NB4 (cell line): ENCODE measurements around the gene JAKMIP1.

Source experiments
- DNase-seq: peaks from one replicate; pipeline ENCODE4 v3.0.0; 2010; ENCODE audit warnings: low read depth
- H3K4me3 ChIP-seq: one replicate; pipeline ENCODE4 v1.5.1; 2011; ENCODE audit warnings: mild to moderate bottlenecking, low read depth, low read length, moderate library complexity
- CTCF ChIP-seq: IDR thresholded peaks from one replicate; pipeline ENCODE4 v1.5.1; 2012; ENCODE audit warnings: low read depth, low read length
- MAX ChIP-seq: IDR thresholded peaks from 2 replicates; pipeline ENCODE4 v1.6.1; 2011; ENCODE audit warnings: low read depth, low read length
- MYC ChIP-seq: IDR thresholded peaks from 2 replicates; pipeline ENCODE4 v1.6.1; 2011; ENCODE audit warnings: low read depth, low read length
- POLR2A ChIP-seq: IDR thresholded peaks from 2 replicates; pipeline ENCODE4 v1.6.1; 2011; ENCODE audit warnings: mild to moderate bottlenecking; ENCODE audit not compliant: insufficient read length; ENCODE audit errors: extremely low read depth

JAKMIP1 gene

GRCh38 chr4:6160536-6160935 lies 39.8 kb downstream of the JAKMIP1 start:
- DNase-seq, result no peak
- TF ChIP-seq MAX (no peak), CTCF (no peak), POLR2A (no peak), MYC (no peak)
- H3K4me3 ChIP-seq, result no peak overlapping the region

- no peak for DNase-seq
- TF ChIP-seq MYC (no peak), MAX (no peak)
- H3K4me3 ChIP-seq, result no peak overlapping the region
Observed at GRCh38 chr4:6157926-6158325, 42.4 kb downstream of the JAKMIP1 start.

GRCh38 chr4:6155996-6156750 lies 44.2 kb downstream of the JAKMIP1 start:
- TF ChIP-seq MYC (no peak), MAX (no peak), POLR2A (no peak), CTCF (no peak)
- H3K4me3 ChIP-seq, result no peak overlapping the region
- DNase-seq, result no peak

- no peak for DNase-seq
- no peak for TF ChIP-seq MAX
- no peak for TF ChIP-seq MYC
- no peak for TF ChIP-seq POLR2A
- no peak for TF ChIP-seq CTCF
- H3K4me3 ChIP-seq, result no peak overlapping the region
Observed at GRCh38 chr4:6154875-6155274, 45.5 kb downstream of the JAKMIP1 start.

- DNase-seq, result no peak
- TF ChIP-seq CTCF (no peak), MYC (no peak), MAX (no peak), POLR2A (no peak)
- H3K4me3 ChIP-seq, result no peak overlapping the region
Observed at GRCh38 chr4:6153874-6154273, 46.5 kb downstream of the JAKMIP1 start.

- no peak for DNase-seq
- no peak overlapping the region for H3K4me3 ChIP-seq
- TF ChIP-seq CTCF (no peak), POLR2A (no peak), MAX (no peak), MYC (no peak)
Observed at GRCh38 chr4:6152869-6153705, 47.3 kb downstream of the JAKMIP1 start.
